Raji (cell line): ENCODE measurements around the gene ST8SIA3.

Experiments
- POLR2A ChIP-seq: IDR thresholded peaks from 2 replicates; pipeline ENCODE4 v1.6.1; 2011; ENCODE audit warnings: low read depth, low read length, control low read depth; ENCODE audit not compliant: insufficient read depth

The ST8SIA3 gene

GRCh38 chr18:57353137-57353939 is 981 bp downstream of the ST8SIA3 start:
- no peak for TF ChIP-seq POLR2A

- TF ChIP-seq POLR2A, result no peak
These were observed 1.6 kb downstream of the ST8SIA3 start for GRCh38 chr18:57353940-57354461.

DNA sequence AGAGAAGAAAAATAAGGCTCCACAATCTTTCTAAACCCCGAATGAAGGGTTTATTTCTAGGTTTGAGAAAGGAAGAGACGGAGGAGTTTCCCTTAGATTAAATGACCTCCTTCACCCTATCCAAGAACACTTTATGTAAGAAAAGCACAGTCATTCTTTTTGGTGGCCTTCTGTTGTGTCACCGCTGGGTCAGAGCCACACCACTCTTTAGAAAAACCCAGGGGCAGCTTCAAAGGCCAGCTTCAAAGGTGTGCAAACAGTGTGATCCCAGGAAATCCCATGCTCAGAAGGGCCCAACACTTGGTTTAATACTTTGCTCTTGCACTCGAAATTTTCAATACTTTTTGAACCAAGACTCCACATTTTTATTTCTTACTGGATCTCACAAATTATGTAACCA is 7.1 kb downstream of the ST8SIA3 start:
- TF ChIP-seq POLR2A, result no peak

GRCh38 chr18:57362714-57363113 is 10.4 kb downstream of the ST8SIA3 start:
- TF ChIP-seq POLR2A, result no peak

GRCh38 chr18:57364460-57364859 is 12.1 kb downstream of the ST8SIA3 start:
- TF ChIP-seq POLR2A, result no peak

- no peak for TF ChIP-seq POLR2A
These were observed 14.2 kb downstream of the ST8SIA3 start for GRCh38 chr18:57366528-57367081.

DNA sequence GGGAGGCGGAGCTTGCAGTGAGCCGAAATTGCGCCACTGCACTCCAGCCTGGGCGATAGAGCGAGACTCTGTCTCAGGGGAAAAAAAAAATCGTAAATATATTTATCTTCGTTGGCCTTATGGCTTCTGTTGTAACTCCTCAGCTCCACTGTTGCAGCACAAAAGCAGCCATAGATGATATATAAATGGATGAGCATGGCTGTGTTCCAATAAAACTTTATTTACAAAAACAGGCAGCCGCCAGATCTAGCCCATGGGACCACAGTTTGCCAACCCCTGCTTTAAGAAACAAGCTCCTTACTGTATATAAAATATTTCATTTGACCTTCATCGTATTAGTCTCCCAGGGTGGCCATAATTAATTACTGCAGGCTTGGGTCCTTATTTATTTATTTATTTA is 20.1 kb downstream of the ST8SIA3 start:
- TF ChIP-seq POLR2A, result no peak

GRCh38 chr18:57373017-57373416 is 20.7 kb downstream of the ST8SIA3 start:
- no peak for TF ChIP-seq POLR2A

DNA sequence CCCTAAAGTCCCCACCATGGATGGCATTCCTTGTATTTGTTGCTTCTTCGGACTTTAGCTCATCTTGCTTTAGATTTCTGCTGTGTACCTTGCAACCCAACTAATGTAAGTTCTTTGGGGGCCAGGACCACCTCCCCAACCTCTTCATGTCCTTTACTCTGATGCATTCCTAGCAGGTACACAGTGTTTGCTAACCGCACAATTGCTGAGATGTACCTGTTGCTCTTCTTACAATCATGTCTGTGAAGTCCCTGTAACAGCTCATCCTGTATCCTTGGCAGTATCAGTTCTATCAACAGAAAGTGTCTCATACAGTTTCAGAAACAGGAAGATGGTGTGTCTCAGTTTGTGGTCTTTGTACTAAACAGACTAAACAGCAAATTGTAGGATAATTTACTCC is 24.1 kb downstream of the ST8SIA3 start:
- TF ChIP-seq POLR2A, result no peak

DNA sequence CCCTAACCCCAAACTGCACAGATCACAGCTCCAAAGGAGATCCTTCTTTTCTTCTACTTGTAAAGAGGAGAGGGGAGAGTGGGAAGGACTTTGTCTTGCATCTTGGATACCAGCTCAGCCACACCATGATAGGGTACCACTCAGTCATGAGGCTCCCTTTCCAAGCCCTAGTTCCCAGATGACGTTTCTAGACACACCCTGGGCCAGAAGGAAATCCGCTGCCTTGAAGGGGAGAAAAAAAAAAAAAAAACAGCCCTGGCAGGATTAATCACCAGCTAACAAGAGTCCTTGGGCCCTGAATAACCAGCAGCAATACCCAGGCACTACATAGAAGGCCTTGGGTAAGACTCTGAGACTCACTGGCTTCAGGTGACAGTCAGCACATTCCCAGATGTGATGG is 36.9 kb downstream of the ST8SIA3 start:
- TF ChIP-seq POLR2A, result no peak

DNA sequence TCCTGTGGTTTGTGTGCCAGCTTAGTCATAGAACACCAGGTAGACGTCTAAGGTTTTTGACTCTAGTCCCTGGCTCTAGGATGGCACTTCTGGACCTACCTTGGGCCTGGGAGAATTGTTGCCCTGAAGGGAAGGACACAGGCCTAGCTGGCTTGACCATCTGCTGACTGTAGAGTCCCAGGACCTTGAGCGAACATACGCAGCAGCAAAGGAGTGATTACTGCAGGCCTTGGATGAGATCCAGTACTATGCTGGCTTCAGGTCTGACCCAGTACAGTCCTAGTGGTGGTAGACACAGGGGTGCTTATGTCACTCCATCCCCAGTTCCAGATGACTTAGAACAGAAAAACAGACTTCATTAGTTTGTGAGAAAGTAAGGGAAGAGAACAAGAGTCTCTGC is 37.7 kb downstream of the ST8SIA3 start:
- TF ChIP-seq POLR2A, result no peak

DNA sequence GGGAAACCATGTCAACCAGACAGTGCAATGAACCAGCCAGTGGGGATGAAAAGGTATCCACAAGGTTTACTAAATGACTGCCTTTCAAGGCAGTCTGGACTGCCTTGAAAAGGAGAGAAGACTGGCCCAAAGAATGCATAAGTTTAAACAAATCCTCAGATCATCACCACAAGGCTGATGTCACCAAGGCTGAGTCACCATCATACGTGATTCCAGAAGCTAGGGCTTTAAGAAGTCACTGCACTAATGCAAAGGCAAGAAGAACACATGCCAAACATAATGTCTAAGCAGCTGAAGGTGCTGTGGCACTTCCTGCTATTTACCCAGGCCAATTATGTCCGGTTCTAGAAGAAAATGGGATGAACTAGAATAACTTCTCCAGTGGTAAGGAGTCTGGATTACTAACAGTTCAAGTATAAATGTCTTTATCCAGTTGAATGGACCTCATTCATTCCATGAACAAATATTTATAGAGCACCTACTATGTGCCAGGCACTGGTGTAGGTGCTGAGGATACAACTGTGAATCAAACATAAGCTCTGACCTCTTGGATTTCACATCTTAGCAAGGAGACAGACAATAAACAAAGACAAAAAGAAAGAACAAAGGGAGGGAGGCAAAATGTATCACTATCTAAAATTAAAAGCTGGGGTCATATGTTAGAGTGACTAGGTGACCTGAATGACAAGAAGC is 45.2 kb downstream of the ST8SIA3 start:
- TF ChIP-seq POLR2A, result no peak

DNA sequence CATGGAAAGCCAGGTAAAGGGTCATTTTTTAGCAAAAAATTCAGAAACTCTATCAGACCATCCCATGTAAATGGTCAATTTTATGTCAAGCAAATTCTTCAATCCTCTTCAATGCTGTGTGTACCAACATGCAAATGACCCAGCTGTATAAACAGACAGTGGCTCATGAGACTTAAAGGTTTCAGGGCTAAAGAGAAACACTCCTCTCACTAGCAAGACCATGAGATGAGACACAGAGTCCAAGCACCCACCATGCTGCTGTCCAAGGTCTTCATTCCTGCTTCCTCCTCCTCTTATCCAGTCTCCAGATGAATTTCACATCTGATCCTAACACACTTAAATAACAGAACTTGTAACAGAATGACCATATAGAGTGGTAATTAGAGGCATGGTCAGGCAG is 52.0 kb downstream of the ST8SIA3 start:
- no peak for TF ChIP-seq POLR2A

DNA sequence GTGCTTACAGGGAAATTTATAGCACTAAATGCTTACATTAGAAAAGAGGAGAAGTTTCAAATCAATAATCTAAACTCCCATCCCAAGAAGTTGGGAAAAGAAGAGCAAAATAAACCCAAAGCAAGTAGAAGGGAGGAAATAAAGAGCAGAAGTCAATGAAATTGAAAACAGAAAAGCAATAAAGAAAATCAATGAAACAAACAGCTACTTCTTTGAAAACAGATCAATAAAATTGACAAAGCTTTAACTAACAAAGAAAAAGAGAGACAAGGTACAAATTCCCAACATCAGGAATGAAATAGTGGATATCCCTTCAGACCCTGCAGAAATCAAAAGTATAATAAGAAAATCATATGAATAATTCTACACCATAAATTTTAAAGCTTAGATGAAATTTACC is 57.3 kb downstream of the ST8SIA3 start:
- TF ChIP-seq POLR2A, result no peak

- no peak for TF ChIP-seq POLR2A
These were observed 58.4 kb downstream of the ST8SIA3 start for GRCh38 chr18:57410749-57411148.

DNA sequence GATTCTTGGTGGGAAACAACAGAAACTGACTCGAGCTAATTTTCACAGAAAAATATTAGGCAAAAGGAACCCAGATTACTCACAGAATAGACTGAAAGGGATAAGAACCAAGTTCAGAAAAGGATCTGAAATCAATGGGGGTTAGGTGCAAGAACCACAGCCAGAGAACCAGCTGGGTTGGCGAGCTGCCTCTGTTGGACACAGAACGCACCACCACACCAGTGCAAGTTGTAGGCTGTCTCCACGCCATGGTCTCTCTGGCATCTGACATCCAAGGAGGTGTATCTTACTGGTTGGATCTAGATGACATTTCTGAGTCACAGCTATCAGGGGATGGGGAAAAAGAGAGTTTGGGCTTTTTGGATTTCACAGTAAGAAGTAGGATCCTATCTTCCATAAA is 64.2 kb downstream of the ST8SIA3 start:
- TF ChIP-seq POLR2A, result no peak
